HG03457 (cell line): ENCODE results near the gene JAK3.
"Not testable (repeated sequence)": the region's sequence is repeated elsewhere in the genome, so short reads cannot be mapped to it uniquely, and the experiment has no call there.

Source experiments
- ATAC-seq: cut with Tn5 transposase; IDR thresholded peaks from one replicate; pipeline ENCODE4 v1.9.1; 2021; ENCODE audit warnings: moderate number of reproducible peaks; ENCODE audit not compliant: unreplicated experiment

JAK3 gene

DNA sequence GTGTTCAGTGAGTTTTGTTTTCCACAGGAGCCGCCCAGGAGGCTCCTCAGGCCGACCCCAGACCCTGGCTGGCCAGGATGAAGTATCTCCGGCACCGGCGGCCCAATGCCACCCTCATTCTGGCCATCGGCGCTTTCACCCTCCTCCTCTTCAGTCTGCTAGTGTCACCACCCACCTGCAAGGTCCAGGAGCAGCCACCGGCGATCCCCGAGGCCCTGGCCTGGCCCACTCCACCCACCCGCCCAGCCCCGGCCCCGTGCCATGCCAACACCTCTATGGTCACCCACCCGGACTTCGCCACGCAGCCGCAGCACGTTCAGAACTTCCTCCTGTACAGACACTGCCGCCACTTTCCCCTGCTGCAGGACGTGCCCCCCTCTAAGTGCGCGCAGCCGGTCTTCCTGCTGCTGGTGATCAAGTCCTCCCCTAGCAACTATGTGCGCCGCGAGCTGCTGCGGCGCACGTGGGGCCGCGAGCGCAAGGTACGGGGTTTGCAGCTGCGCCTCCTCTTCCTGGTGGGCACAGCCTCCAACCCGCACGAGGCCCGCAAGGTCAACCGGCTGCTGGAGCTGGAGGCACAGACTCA, 40.0 kb downstream of the JAK3 start:
- ATAC-seq = no peak

GRCh38 chr19:17806945-17807344, 40.8 kb downstream of the JAK3 start:
- ATAC-seq = no peak

DNA sequence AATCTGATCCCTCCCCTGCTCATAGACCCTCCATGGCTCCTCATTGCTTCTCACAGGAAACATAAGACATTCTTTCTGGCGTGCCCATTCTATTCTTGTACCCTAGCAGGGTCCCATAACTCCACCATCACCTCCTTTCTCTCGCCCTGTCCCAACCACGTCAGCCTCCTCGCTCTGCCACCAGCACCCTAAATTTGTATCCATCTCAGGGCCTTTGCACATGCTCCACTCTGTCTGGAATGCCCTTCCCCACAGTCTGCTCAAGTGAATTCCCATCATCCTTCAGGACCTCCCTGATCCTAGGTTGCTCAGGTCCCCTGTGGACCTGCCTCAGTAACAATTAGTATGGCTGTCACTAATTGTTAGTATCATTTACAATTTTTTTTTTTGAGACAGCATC, 42.4 kb downstream of the JAK3 start:
- ATAC-seq = no peak

- ATAC-seq = no peak
These were observed 44.4 kb downstream of the JAK3 start for GRCh38 chr19:17803264-17803896.

DNA sequence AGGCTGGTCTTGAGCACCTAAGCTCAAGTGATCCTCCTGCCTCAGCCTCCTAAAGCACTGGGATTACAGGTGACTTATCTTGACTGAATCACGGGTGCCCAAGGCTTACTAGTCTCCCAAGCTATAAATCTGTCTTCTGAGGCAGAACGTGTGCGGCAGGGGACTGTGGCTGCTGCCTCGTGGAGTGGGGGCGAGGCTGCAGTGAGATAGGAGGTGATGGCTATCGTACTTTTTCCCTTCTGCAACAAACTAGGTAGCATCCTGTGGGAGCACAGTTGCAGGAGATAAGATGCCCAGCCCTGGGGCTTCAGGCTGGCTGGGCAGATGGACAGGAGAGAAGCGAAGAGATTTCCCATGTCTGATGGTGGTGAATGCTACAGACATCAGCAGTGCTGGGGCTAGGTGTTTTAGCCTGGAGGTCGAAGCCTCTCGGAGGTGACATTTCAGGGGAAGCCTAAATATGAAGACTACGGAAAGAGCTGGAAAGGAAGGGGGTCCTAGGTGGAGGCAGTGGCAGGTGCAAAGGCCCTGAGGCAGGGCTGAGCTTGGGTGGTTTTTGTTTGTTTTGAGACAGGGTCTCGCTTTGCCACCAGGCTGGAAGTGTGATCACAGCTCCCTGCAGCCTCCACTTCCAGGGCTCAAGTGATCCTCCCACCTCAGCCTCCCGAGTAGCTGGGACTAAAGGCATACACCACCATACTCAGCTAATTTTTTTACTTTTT, 45.5 kb downstream of the JAK3 start:
- no peak for ATAC-seq

- not testable (repeated sequence) for ATAC-seq
These were observed 49.2 kb downstream of the JAK3 start for GRCh38 chr19:17798599-17798998.

DNA sequence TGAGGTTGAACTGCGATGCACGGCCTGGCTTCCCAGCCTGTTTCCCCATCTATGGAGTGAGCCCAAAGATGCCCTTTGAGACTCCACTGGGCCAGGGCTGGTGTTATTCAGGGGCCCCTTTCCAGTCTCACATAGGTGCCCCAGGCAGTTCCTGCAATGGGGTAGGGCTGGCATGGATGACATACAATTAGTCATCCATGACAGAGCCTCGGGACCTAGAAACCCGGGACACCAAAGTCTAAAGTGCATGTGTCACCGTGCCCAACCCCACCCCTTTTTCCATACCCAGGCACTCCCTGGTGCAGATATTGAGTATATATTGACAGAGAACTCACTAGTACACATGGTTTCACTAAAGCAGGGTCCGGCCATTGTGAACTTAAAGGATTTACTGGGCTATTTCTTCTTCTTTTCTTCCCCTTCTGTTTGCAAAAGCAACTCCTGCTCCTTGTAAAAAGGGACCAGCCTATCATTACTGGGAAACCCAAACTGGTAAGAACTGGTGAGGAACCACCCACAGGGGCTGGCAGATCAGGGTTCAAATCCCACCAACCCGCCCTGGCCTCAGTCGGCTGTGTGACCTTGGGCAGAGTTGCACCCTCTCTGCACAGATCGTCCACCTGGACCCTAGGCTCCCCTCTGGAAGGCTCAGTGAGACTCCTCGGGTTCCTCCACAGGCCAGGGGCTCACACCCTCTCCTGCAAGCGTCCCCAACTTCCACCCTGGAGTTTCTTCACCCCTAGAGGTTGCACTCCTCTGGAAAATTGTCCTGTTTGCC, 50.2 kb downstream of the JAK3 start:
- ATAC-seq = no peak

- no peak for ATAC-seq
These were observed 50.9 kb downstream of the JAK3 start for GRCh38 chr19:17796838-17797423.

- no peak for ATAC-seq
These were observed 51.6 kb downstream of the JAK3 start for GRCh38 chr19:17796013-17796837.

GRCh38 chr19:17795495-17795856, 52.3 kb downstream of the JAK3 start:
- ATAC-seq = no peak

- ATAC-seq = no peak
These were observed 52.9 kb downstream of the JAK3 start, which contains the start of gene B3GNT3 for GRCh38 chr19:17794731-17795494. Gene B3GNT3, plus strand, starts transcription at chr19:17795138. Its CDS starts 12,670 bp downstream, at chr19:17807808.

GRCh38 chr19:17794412-17794730, 53.4 kb downstream of the JAK3 start:
- no peak for ATAC-seq

GRCh38 chr19:17790059-17790780, 57.6 kb downstream of the JAK3 start:
- no peak for ATAC-seq

DNA sequence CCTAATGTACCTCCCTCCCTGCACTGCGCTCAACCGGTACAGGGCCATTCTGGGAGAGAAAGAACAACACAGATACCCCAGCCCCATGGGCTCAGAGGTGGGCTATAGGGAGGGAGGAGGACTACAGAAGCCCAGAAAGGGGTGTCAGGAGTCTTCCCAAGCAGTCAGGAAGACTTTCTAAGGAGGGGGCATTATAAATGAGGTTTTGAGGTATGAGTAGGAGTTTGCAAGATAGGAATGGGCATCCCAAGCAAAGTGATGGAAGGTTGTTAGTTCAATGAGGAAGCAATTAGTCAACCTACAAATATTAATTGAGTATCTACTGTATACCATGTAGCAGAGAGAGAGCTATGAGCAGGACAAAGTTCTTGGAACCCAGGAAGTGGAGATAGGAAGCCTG, 59.1 kb downstream of the JAK3 start:
- no peak for ATAC-seq

GRCh38 chr19:17787274-17787913, 60.4 kb downstream of the JAK3 start:
- ATAC-seq = no peak

DNA sequence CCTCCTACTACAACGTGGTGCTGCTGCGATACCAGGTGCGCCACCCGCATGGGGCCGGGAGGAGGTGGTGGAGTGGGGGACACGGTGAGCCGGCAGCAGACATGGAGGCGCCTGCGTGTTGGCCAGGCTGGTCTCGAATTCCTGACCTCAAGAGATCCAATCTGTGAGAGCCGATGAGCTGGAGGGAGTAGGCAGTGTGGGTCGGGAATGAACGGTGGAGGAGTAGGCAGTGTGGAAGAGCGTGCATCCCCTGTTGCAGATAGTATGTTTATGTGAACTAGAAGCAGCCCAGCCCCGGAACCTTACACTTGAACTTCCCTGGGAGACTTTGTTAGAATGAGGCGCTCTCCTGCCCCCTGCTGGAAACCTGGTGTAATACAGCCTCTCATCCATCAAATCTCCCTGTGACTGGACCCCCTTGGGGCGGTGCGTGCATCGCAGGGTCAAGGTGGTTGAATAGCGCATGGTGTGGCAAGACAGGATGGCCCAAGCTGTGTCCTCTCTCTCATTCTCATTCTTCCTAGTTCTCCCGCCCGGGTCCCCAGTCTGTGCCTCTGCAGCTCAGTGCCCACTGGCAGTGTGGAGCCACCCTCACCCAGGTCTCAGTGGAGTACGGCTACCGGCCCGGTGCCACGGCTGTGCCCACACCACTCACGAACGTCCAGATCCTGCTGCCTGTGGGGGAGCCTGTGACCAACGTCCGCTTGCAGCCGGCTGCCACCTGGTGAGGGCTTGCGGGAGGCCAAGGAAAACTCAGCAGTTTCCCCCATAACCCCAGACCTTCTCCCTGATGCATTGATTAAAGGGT, 63.4 kb downstream of the JAK3 start:
- ATAC-seq = no peak

DNA sequence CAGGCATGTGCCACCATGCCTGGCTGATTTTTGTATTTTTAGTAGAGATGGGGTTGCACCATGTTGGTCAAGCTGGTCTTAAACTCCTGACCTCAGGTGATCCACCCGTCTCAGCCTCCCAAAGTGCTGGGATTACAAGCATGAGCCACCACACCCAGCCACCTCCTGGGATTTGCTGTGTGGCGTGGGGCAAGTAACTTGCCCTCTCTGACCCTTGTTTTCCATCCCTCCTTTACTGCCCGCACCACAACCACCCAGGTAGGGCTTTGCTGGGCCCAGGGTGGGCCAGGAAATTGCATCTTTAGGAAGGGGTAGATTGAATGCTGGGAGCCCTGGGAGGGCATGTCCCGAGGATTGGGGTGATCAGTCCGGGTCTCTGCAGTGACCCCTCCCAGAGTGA, 64.1 kb downstream of the JAK3 start:
- ATAC-seq = not testable (repeated sequence)

DNA sequence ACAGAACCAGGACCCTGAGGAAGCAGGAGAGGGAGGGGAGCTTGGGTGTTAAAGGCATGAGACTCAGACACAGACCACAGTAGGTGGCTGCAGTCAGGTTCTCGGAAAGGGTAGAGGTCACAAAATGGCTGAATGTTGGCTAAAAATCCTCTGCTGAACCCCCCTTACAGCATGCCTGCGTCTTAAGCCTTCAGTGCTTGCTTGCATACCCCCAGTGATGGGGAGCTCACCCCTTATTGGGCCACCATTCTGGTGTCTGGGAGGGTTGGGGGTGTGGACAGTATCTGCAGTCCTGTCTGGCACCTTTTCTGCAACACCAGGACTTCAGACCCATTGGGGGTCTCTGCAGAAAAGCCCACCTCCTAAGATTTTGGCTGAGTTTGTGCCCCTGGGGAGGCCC, 67.0 kb downstream of the JAK3 start:
- ATAC-seq = no peak
